ENCODE results near the gene TSR3. TPM values are rescaled to one million over a fixed set of nuclear protein-coding genes. Genes with fewer than 3 reads are reported as not detected.

Gene TSR3
- total RNA-seq, 1 experiment from 2014 or later, result 52.7 TPM

DNA sequence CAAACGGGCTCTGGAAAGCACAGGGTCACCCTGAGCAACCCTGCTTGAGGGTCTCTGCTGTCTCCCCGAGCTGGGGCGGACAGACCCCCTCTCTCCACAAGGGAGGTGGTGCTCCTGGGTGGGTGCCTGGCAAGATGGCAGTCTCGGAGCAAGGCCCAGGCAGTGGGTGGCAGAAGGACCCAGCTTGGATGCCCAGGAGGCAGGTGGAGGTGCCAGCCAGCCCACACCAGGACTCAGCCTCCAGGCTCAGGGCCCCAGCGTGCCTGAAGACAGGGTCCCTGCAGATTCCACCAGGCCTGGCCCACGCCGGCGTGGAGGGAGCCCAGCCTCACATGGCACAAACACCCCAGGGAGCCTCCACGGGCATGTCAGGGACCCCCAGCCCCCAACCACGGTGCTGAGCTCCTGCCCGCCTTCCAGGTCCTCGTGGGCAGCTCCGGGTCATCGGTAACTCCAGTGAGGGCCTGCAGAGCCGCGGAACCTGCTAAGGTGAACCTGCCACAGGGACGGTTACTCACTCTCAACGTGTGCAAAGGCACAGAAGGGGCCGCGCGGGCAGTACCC, 42.0 kb upstream of the TSR3 start:
- Histone ChIP-seq H3K4me3 (replicated peaks in 1 of 2; ENCODE audit: low read depth in 1 of 2, low read length in 2 of 2) (no peak overlapping the region), H3K27ac (ENCODE audit: low read depth, low read length) (no peak overlapping the region), H3K4me1 (ENCODE audit: control insufficient read depth in 1 of 2, insufficient read depth in 2 of 2, low read length in 2 of 2) (no peaks in the 10 kb centered on the region), H3K9ac (ENCODE audit: low read length) (no peak overlapping the region), H3K9me2 (ENCODE audit: insufficient read depth) (no peaks in the 10 kb centered on the region), H3K27me3 (ENCODE audit: insufficient read depth, low read length) (no peaks in the 10 kb centered on the region), H3K9me3 (ENCODE audit: control insufficient read depth in 1 of 2, insufficient read depth in 1 of 2, low read depth in 1 of 2, low read length in 2 of 2) (no peaks in the 10 kb centered on the region), H2AFZ (ENCODE audit: low read depth, low read length, poor library complexity, severe bottlenecking) (no peak overlapping the region), H3K79me2 (ENCODE audit: insufficient read depth, low read length) (no peaks in the 10 kb centered on the region), H3K4me2 (ENCODE audit: low read length) (no peak overlapping the region), H4K20me1 (ENCODE audit: insufficient read depth) (no peaks in the 10 kb centered on the region), H3K36me3 (ENCODE audit: control insufficient read depth in 1 of 2, insufficient read depth in 2 of 2, low read length in 2 of 2) (no peaks in the 10 kb centered on the region; a peak in 1 of 4 replicates)
- ATAC-seq, result no peak
- TF ChIP-seq, protein P1, sequence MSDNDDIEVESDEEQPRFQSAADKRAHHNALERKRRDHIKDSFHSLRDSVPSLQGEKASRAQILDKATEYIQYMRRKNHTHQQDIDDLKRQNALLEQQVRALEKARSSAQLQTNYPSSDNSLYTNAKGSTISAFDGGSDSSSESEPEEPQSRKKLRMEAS (IDR thresholded peaks at IDR 0.05), result no peak
- TF ChIP-seq POLR2A (IDR thresholded peaks at IDR 0.05; ENCODE audit: borderline replicate concordance, extremely low read depth, insufficient read depth, insufficient read length) (no peak), FOSL1 (IDR thresholded peaks at IDR 0.05; ENCODE audit: low read depth) (no peak), EGR1 (IDR thresholded peaks at IDR 0.05; ENCODE audit: low read depth) (no peak), ZFX (IDR thresholded peaks at IDR 0.05) (no peak)
- BruUV-seq (replicated peaks), result no TSS peak
- ChIA-PET RAD21 (ENCODE audit: low non-redundant PET in 1 of 2, low total read pairs in 2 of 2, uncharacterized antibody in 2 of 2, unreplicated experiment in 2 of 2) (no interaction called here), POLR2A (no interaction called here), CTCF (no interaction called here)
- intact Hi-C loops (cut with micrococcal nuclease), result no loop called here
- no peak for DNase-seq (ENCODE audit: low read depth, low spot score)

- Histone ChIP-seq H3K4me1 (ENCODE audit: control insufficient read depth in 1 of 2, insufficient read depth in 2 of 2, low read length in 2 of 2) (no peaks in the 10 kb centered on the region), H4K20me1 (ENCODE audit: insufficient read depth) (no peaks in the 10 kb centered on the region), H3K9me3 (ENCODE audit: control insufficient read depth in 1 of 2, insufficient read depth in 1 of 2, low read depth in 1 of 2, low read length in 2 of 2) (no peaks in the 10 kb centered on the region), H3K36me3 (ENCODE audit: control insufficient read depth in 1 of 2, insufficient read depth in 2 of 2, low read length in 2 of 2) (no peaks in the 10 kb centered on the region; a peak in 1 of 4 replicates), H3K9me2 (ENCODE audit: insufficient read depth) (no peaks in the 10 kb centered on the region), H3K27ac (ENCODE audit: low read depth, low read length) (no peak overlapping the region), H2AFZ (ENCODE audit: low read depth, low read length, poor library complexity, severe bottlenecking) (no peak overlapping the region), H3K4me3 (replicated peaks in 1 of 2; ENCODE audit: low read depth in 1 of 2, low read length in 2 of 2) (no peak overlapping the region), H3K27me3 (ENCODE audit: insufficient read depth, low read length) (no peaks in the 10 kb centered on the region), H3K79me2 (ENCODE audit: insufficient read depth, low read length) (no peaks in the 10 kb centered on the region), H3K9ac (ENCODE audit: low read length) (no peak overlapping the region), H3K4me2 (ENCODE audit: low read length) (no peak overlapping the region)
- no TSS peak for BruUV-seq (replicated peaks)
- DNase-seq (ENCODE audit: low read depth, low spot score) (no peak), ATAC-seq (no peak)
- ChIA-PET POLR2A (no interaction called here), CTCF (no interaction called here), RAD21 (ENCODE audit: low non-redundant PET in 1 of 2, low total read pairs in 2 of 2, uncharacterized antibody in 2 of 2, unreplicated experiment in 2 of 2) (no interaction called here)
- intact Hi-C loops (cut with micrococcal nuclease), result no loop called here
- TF ChIP-seq CBX3 (IDR thresholded peaks at IDR 0.05; ENCODE audit: low read depth) (no peak), YY1 (IDR thresholded peaks at IDR 0.05; ENCODE audit: extremely low read depth, insufficient replicate concordance, low read depth, low read length) (no peak), POLR2A (IDR thresholded peaks at IDR 0.05; ENCODE audit: borderline replicate concordance, extremely low read depth, insufficient read depth, insufficient read length) (no peak), ELF1 (IDR thresholded peaks at IDR 0.05; ENCODE audit: borderline replicate concordance, low read depth) (no peak), ZNF274 (IDR thresholded peaks at IDR 0.05; ENCODE audit: low read depth, low read length) (no peak), EZH2phosphoT487 (IDR thresholded peaks at IDR 0.05; ENCODE audit: borderline replicate concordance) (no peak), EGR1 (IDR thresholded peaks at IDR 0.05; ENCODE audit: low read depth) (no peak), JUND (IDR thresholded peaks at IDR 0.05) (no peak), TCF7L2 (IDR thresholded peaks at IDR 0.05; ENCODE audit: borderline replicate concordance, extremely low read depth, insufficient read depth, insufficient read length) (no peak), EZH2 (IDR thresholded peaks at IDR 0.05) (no peak), SP1 (IDR thresholded peaks at IDR 0.05; ENCODE audit: low read depth) (no peak), CEBPB (IDR thresholded peaks at IDR 0.05; ENCODE audit: low read depth) (no peak)
- TF ChIP-seq, protein P2, sequence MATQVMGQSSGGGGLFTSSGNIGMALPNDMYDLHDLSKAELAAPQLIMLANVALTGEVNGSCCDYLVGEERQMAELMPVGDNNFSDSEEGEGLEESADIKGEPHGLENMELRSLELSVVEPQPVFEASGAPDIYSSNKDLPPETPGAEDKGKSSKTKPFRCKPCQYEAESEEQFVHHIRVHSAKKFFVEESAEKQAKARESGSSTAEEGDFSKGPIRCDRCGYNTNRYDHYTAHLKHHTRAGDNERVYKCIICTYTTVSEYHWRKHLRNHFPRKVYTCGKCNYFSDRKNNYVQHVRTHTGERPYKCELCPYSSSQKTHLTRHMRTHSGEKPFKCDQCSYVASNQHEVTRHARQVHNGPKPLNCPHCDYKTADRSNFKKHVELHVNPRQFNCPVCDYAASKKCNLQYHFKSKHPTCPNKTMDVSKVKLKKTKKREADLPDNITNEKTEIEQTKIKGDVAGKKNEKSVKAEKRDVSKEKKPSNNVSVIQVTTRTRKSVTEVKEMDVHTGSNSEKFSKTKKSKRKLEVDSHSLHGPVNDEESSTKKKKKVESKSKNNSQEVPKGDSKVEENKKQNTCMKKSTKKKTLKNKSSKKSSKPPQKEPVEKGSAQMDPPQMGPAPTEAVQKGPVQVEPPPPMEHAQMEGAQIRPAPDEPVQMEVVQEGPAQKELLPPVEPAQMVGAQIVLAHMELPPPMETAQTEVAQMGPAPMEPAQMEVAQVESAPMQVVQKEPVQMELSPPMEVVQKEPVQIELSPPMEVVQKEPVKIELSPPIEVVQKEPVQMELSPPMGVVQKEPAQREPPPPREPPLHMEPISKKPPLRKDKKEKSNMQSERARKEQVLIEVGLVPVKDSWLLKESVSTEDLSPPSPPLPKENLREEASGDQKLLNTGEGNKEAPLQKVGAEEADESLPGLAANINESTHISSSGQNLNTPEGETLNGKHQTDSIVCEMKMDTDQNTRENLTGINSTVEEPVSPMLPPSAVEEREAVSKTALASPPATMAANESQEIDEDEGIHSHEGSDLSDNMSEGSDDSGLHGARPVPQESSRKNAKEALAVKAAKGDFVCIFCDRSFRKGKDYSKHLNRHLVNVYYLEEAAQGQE (IDR thresholded peaks at IDR 0.05; ENCODE audit: low read depth), result no peak
- TF ChIP-seq, protein P3, sequence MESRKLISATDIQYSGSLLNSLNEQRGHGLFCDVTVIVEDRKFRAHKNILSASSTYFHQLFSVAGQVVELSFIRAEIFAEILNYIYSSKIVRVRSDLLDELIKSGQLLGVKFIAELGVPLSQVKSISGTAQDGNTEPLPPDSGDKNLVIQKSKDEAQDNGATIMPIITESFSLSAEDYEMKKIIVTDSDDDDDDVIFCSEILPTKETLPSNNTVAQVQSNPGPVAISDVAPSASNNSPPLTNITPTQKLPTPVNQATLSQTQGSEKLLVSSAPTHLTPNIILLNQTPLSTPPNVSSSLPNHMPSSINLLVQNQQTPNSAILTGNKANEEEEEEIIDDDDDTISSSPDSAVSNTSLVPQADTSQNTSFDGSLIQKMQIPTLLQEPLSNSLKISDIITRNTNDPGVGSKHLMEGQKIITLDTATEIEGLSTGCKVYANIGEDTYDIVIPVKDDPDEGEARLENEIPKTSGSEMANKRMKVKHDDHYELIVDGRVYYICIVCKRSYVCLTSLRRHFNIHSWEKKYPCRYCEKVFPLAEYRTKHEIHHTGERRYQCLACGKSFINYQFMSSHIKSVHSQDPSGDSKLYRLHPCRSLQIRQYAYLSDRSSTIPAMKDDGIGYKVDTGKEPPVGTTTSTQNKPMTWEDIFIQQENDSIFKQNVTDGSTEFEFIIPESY (IDR thresholded peaks at IDR 0.05; ENCODE audit: extremely low read depth, insufficient replicate concordance, low read length), result no peak
Measured at GRCh38 chr16:1392826-1393225, 41.1 kb upstream of the TSR3 start.
